OCI-LY1 (cell line): ENCODE measurements around the gene TNIP1.

Source experiments
- H2AFZ ChIP-seq: fragments of 200-600 bp; sonication (generic), shearing (Covaris generic); 2 replicates; pipeline ENCODE4 v1.6.0; 2014; ENCODE audit warnings: antibody characterized with exemption, mild to moderate bottlenecking, low read length
- H3F3A ChIP-seq: fragments of 200-600 bp; sonication (generic), shearing (Covaris generic); 2 replicates; pipeline ENCODE4 v1.6.0; 2014; ENCODE audit warnings: mild to moderate bottlenecking, antibody characterized with exemption, low read length, moderate library complexity; ENCODE audit not compliant: insufficient read depth
- H3K27ac ChIP-seq: fragments of 200-600 bp; sonication (generic); 2 replicates; pipeline ENCODE4 v1.5.1; 2014; ENCODE audit warnings: low read length, mixed run types, mild to moderate bottlenecking, low read depth; ENCODE audit not compliant: poor library complexity, severe bottlenecking
- H3K27me3 ChIP-seq: fragments of 200-600 bp; sonication (generic); 2 replicates; pipeline ENCODE4 v1.6.0; 2014; ENCODE audit warnings: antibody characterized with exemption, mild to moderate bottlenecking, low read length, moderate library complexity; ENCODE audit not compliant: insufficient read depth
- H3K36me3 ChIP-seq: fragments of 200-600 bp; sonication (generic); 2 replicates; pipeline ENCODE4 v1.6.1; 2014; ENCODE audit warnings: mild to moderate bottlenecking, antibody characterized with exemption, low read length, moderate library complexity, mixed read lengths; ENCODE audit not compliant: insufficient read depth
- H3K4me1 ChIP-seq: fragments of 200-600 bp; sonication (generic); 2 replicates; pipeline ENCODE4 v1.5.1; 2014; ENCODE audit warnings: mild to moderate bottlenecking, low read length, moderate library complexity; ENCODE audit not compliant: insufficient read depth, severe bottlenecking
- H3K4me2 ChIP-seq: fragments of 200-600 bp; sonication (generic), shearing (Covaris generic); 2 replicates; pipeline ENCODE4 v1.6.1; 2014; ENCODE audit warnings: low read length
- H3K4me3 ChIP-seq: fragments of 200-600 bp; sonication (generic); 2 replicates; pipeline ENCODE4 v1.5.1; 2014; ENCODE audit warnings: low read length, low read depth, mild to moderate bottlenecking, mixed read lengths; ENCODE audit not compliant: poor library complexity, severe bottlenecking
- H3K79me2 ChIP-seq: fragments of 200-600 bp; shearing (Covaris generic); 2 replicates; pipeline ENCODE4 v1.6.1; 2016; ENCODE audit warnings: mixed run types, low read length, mixed read lengths; ENCODE audit not compliant: insufficient read depth
- H3K9ac ChIP-seq: fragments of 200-600 bp; sonication (generic), shearing (Covaris generic); 2 replicates; pipeline ENCODE4 v1.6.1; 2014; ENCODE audit warnings: mild to moderate bottlenecking, low read length, mixed read lengths
- H3K9me2 ChIP-seq: fragments of 200-600 bp; sonication (generic), shearing (Covaris generic); 2 replicates; pipeline ENCODE4 v1.6.1; 2014; ENCODE audit warnings: low read depth, mild to moderate bottlenecking, low read length, mixed read lengths
- H3K9me3 ChIP-seq: fragments of 200-600 bp; shearing (Covaris generic); 2 replicates; pipeline ENCODE4 v1.6.1; 2014; ENCODE audit warnings: low read length, mixed read lengths
- H4K20me1 ChIP-seq: fragments of 200-600 bp; sonication (generic), shearing (Covaris generic); 2 replicates; pipeline ENCODE4 v1.6.0; 2016; ENCODE audit warnings: mild to moderate bottlenecking, low read length; ENCODE audit not compliant: insufficient read depth
- EZH2 ChIP-seq: fragments of 200-600 bp; sonication (generic), shearing (Covaris generic); IDR thresholded peaks from 2 replicates; pipeline ENCODE4 v1.8.0; 2017; ENCODE audit warnings: borderline replicate concordance, mixed run types, mild to moderate bottlenecking, antibody characterized with exemption, low read length, moderate library complexity, mixed read lengths
- TF ChIP-seq, protein P1 (sequence below): fragments of 200-600 bp; sonication (generic), shearing (Covaris generic); IDR thresholded peaks from 2 replicates; pipeline ENCODE4 v1.5.1; 2017; ENCODE audit warnings: mild to moderate bottlenecking, antibody characterized with exemption, low read length, moderate library complexity, mixed read lengths

TNIP1 gene

DNA sequence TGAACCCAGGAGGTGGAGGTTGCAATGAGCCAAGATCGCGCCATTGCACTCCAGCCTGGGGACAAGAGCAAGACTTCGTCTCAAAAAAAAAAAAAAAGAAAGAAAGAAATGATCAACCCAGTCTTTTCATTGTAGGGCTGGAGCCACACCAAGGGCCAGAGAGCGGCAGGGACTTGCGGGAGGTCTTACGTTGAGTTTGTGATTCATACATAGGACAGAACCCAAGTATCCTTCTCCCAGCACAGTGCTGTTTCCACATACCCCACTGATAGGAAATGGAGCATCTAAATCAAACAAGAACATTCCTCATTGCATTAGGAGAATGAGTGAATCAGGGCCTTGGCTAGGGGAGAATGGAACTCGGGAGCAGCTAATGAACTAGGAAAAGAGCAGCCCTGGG lies 3.5 kb upstream of the TNIP1 start:
- no peaks in the 10 kb centered on the region for H3K27me3 ChIP-seq
- H3K36me3 ChIP-seq = peaks cover 5% of the 10 kb centered on the region; the same call in 1 of the 2 replicates
- no peak for TF ChIP-seq EZH2
- TF ChIP-seq, protein P1, sequence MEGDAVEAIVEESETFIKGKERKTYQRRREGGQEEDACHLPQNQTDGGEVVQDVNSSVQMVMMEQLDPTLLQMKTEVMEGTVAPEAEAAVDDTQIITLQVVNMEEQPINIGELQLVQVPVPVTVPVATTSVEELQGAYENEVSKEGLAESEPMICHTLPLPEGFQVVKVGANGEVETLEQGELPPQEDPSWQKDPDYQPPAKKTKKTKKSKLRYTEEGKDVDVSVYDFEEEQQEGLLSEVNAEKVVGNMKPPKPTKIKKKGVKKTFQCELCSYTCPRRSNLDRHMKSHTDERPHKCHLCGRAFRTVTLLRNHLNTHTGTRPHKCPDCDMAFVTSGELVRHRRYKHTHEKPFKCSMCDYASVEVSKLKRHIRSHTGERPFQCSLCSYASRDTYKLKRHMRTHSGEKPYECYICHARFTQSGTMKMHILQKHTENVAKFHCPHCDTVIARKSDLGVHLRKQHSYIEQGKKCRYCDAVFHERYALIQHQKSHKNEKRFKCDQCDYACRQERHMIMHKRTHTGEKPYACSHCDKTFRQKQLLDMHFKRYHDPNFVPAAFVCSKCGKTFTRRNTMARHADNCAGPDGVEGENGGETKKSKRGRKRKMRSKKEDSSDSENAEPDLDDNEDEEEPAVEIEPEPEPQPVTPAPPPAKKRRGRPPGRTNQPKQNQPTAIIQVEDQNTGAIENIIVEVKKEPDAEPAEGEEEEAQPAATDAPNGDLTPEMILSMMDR = no peak
- peaks cover 62% of the 10 kb centered on the region for H3K4me1 ChIP-seq
- no peaks in the 10 kb centered on the region for H3F3A ChIP-seq
- no peaks in the 10 kb centered on the region for H4K20me1 ChIP-seq
- H3K9ac ChIP-seq = no peak overlapping the region
- H3K9me2 ChIP-seq = no peaks in the 10 kb centered on the region
- H3K27ac ChIP-seq = no peak overlapping the region
- no peaks in the 10 kb centered on the region for H3K9me3 ChIP-seq
- H3K4me2 ChIP-seq = no peak overlapping the region; the same call in 1 of the 2 replicates
- H3K4me3 ChIP-seq = no peak overlapping the region
- H3K79me2 ChIP-seq = peaks cover 10% of the 10 kb centered on the region
- no peak overlapping the region for H2AFZ ChIP-seq

- TF ChIP-seq, protein P1 = no peak
- no peak for TF ChIP-seq EZH2
- Histone ChIP-seq H4K20me1 (no peaks in the 10 kb centered on the region), H3K9ac (no peak overlapping the region; the same call in 1 of the 2 replicates), H3K27me3 (no peaks in the 10 kb centered on the region), H3F3A (no peaks in the 10 kb centered on the region), H3K36me3 (peaks cover 16% of the 10 kb centered on the region; the same call in 1 of the 2 replicates), H3K79me2 (peaks cover 22% of the 10 kb centered on the region), H3K9me3 (no peaks in the 10 kb centered on the region), H3K4me1 (peaks cover 74% of the 10 kb centered on the region), H3K4me3 (no peak overlapping the region), H3K9me2 (no peaks in the 10 kb centered on the region), H3K27ac (peak overlapping the region; percentile 74), H2AFZ (no peak overlapping the region), H3K4me2 (peak overlapping the region; percentile 64; the same call in 1 of the 2 replicates)
Measured at GRCh38 chr5:151083081-151083676, 2.3 kb upstream of the TNIP1 start.

DNA sequence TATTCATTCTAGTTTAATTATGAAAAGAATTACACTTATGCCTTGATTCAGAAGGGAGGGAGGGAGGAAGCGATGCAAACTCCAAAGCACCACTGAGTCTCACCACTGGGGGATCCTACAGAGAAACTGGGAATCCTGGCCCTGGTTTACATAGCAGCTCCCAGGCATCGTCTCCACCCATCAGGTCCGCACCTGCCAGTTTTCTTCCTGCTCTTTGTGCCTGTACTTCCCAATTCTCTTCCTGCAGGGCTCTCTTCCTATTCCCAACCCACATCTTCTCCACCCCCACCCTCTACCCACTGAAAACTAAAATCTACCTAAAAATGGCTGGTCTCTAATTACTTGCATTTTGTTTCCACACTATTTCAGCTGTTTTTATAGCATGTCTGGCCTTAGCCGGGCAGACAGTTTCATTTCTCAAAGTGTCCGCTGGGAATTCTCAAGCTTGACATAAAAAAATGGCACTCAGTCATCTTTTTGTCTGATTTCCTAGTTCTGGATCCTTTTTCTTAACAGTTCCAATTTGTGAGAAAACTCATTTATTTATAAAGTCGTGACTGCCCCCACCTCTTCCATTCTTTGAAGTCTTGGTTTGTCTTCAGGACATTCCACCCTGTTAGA lies 1.6 kb upstream of the TNIP1 start:
- H3K9me2 ChIP-seq = no peaks in the 10 kb centered on the region
- H3K4me3 ChIP-seq = peak overlapping the region; percentile 86
- peaks cover 79% of the 10 kb centered on the region for H3K4me1 ChIP-seq
- TF ChIP-seq, protein P1 = peak; percentile 31; the same call in 1 of the 2 replicates
- TF ChIP-seq EZH2 = no peak
- H2AFZ ChIP-seq = no peak overlapping the region
- no peaks in the 10 kb centered on the region for H3K9me3 ChIP-seq
- H3K36me3 ChIP-seq = peaks cover 24% of the 10 kb centered on the region
- H3K9ac ChIP-seq = peak overlapping the region; percentile 96; the same call in 1 of the 2 replicates
- H3K27me3 ChIP-seq = no peaks in the 10 kb centered on the region
- H3K27ac ChIP-seq = peak overlapping the region; percentile 74
- no peaks in the 10 kb centered on the region for H3F3A ChIP-seq
- no peaks in the 10 kb centered on the region for H4K20me1 ChIP-seq
- H3K79me2 ChIP-seq = peaks cover 30% of the 10 kb centered on the region
- peak overlapping the region; percentile 64 for H3K4me2 ChIP-seq
